Activated CD4-positive, alpha-beta T cell treated with anti-CD3 and anti-CD28 coated beads for 48 hours (primary cell): ENCODE data around the gene GNAI1.

ENCODE experiments used
- DNase-seq: peaks from one replicate; pipeline ENCODE4 v3.0.0-alpha.2; 2020

The GNAI1 gene

GRCh38 chr7:80216996-80217842 is 82.6 kb downstream of the GNAI1 start:
- no peak for DNase-seq

- peak; percentile 10 for DNase-seq
Observed at GRCh38 chr7:80218723-80219122, 84.1 kb downstream of the GNAI1 start.

GRCh38 chr7:80220022-80220634 is 85.5 kb downstream of the GNAI1 start:
- no peak for DNase-seq

GRCh38 chr7:80224415-80224814 is 89.8 kb downstream of the GNAI1 start:
- DNase-seq, result no peak

GRCh38 chr7:80225361-80225760 is 90.7 kb downstream of the GNAI1 start:
- no peak for DNase-seq

GRCh38 chr7:80226629-80227028 is 92.0 kb downstream of the GNAI1 start:
- DNase-seq, result no peak

GRCh38 chr7:80230327-80230726 is 95.7 kb downstream of the GNAI1 start:
- no peak for DNase-seq

- peak; percentile 8 for DNase-seq
Observed at GRCh38 chr7:80231707-80232106, 97.1 kb downstream of the GNAI1 start.

GRCh38 chr7:80232979-80233724 is 98.5 kb downstream of the GNAI1 start:
- no peak for DNase-seq

GRCh38 chr7:80235334-80235733 is 100.7 kb downstream of the GNAI1 start:
- DNase-seq, result no peak

GRCh38 chr7:80236681-80237080 is 102.0 kb downstream of the GNAI1 start:
- DNase-seq, result no peak

- no peak for DNase-seq
Observed at GRCh38 chr7:80240265-80241025, 105.8 kb downstream of the GNAI1 start.

GRCh38 chr7:80241671-80242070 is 107.0 kb downstream of the GNAI1 start:
- no peak for DNase-seq

GRCh38 chr7:80243425-80243824 is 108.8 kb downstream of the GNAI1 start:
- DNase-seq, result no peak

GRCh38 chr7:80244206-80244916 is 109.7 kb downstream of the GNAI1 start:
- DNase-seq, result no peak

GRCh38 chr7:80247144-80247543 is 112.5 kb downstream of the GNAI1 start:
- no peak for DNase-seq

GRCh38 chr7:80247891-80248290 is 113.3 kb downstream of the GNAI1 start:
- DNase-seq, result no peak

GRCh38 chr7:80249184-80249583 is 114.6 kb downstream of the GNAI1 start:
- DNase-seq, result no peak

GRCh38 chr7:80249619-80250295 is 115.1 kb downstream of the GNAI1 start:
- DNase-seq, result no peak

- no peak for DNase-seq
Observed at GRCh38 chr7:80253237-80253636, 118.6 kb downstream of the GNAI1 start.

- no peak for DNase-seq
Observed at GRCh38 chr7:80253653-80254052, 119.0 kb downstream of the GNAI1 start.

- no peak for DNase-seq
Observed at GRCh38 chr7:80255656-80256055, 121.0 kb downstream of the GNAI1 start.
